Measurements from ENCODE around the gene UPF2. TPM values are rescaled to one million over a fixed set of nuclear protein-coding genes. Genes with fewer than 3 reads are reported as not detected.

The UPF2 gene
- polyA plus RNA-seq, 6 donors from 2014 or later = 5.0 to 24.1 (median 15.9) TPM

DNA sequence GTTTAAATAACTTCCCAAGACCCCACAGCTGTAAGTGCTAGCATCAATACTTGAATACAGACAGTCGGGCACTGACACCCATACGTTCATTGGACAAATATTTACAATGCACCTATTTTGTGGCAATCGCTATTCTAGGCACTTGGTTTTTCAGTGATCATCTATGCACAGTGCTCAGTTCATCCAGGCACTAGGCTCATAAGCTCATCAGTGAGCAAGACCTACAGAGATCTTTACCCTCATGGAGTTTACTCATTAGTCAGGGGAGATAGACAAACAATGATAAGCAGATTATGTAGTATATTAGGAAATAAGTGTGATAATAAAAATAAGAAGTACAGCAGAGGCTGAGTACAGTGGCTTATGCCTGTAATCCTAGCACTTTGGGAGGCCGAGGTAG lies 18.5 kb upstream of the UPF2 start:
- peak overlapping the region in 1 of 6 donors; percentile 75 for H3K27ac Mint-ChIP-seq
- H3K4me1 Mint-ChIP-seq = no peaks in the 10 kb centered on the region
- no peak for ATAC-seq (ENCODE audit: low read depth in 2 of 2)
- H3K4me3 Mint-ChIP-seq = no peak overlapping the region
- no peak for DNase-seq
- H3K36me3 Mint-ChIP-seq = no peaks in the 10 kb centered on the region
- H3K9me3 Mint-ChIP-seq = no peaks in the 10 kb centered on the region
- no peaks in the 10 kb centered on the region for H3K27me3 Mint-ChIP-seq

DNA sequence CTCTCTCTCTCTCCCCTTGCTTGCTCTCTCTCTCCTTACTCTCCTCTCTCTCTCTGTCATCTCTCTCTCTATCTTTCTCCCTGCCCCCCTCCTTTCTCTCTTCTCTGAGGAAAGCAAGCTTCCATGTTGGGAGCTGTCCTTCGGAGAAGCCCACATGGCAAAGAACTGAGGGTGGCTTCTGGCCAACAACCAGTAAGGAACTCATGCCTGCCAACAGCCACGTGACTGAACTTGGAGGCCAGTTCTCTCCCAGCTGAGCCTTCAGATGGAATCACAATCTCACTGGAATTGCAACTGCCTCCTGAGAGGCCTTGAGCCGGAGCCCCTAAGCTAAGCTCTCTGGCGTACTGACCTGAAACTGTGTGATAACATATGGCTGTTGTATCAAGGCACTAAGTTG lies 14.1 kb upstream of the UPF2 start:
- Mint-ChIP-seq H3K27me3 (no peaks in the 10 kb centered on the region), H3K27ac (peak overlapping the region in 1 of 6 donors; percentile 73), H3K9me3 (peaks cover 0 to 1% (median 0%) of the 10 kb centered on the region in 7 donors), H3K36me3 (no peaks in the 10 kb centered on the region), H3K4me1 (peaks cover 5 to 20% (median 12%) of the 10 kb centered on the region in 3 donors), H3K4me3 (no peak overlapping the region)
- DNase-seq (no peak), ATAC-seq (ENCODE audit: low read depth in 2 of 2) (no peak)

DNA sequence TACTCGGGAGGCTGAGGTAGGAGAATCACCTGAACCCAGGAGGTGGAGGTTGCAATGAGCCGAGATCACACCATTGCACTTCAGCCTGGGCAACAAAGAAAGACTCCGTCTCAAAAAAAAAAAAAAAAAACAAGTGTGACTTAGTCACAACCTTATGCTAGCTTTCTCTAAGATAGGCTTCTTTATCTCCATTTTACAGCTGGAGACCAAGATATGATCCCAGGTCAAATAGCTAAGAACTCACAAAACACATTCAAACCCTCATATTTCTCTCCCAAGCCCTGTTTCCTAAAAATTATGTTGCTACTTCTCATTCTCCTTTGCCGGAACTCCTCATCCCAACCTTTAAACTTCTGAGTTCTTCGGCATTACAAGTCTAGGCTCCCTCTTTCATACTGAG lies 13.1 kb upstream of the UPF2 start:
- H3K27ac Mint-ChIP-seq = peak overlapping the region in 2 of 6 donors; percentile 51 to 58
- H3K27me3 Mint-ChIP-seq = no peaks in the 10 kb centered on the region
- H3K4me1 Mint-ChIP-seq = peaks cover 13 to 31% (median 22%) of the 10 kb centered on the region in 3 donors
- H3K9me3 Mint-ChIP-seq = peaks cover 0 to 1% (median 0%) of the 10 kb centered on the region in 7 donors
- H3K4me3 Mint-ChIP-seq = no peak overlapping the region
- DNase-seq (no peak), ATAC-seq (ENCODE audit: low read depth in 2 of 2) (no peak)
- no peaks in the 10 kb centered on the region for H3K36me3 Mint-ChIP-seq

DNA sequence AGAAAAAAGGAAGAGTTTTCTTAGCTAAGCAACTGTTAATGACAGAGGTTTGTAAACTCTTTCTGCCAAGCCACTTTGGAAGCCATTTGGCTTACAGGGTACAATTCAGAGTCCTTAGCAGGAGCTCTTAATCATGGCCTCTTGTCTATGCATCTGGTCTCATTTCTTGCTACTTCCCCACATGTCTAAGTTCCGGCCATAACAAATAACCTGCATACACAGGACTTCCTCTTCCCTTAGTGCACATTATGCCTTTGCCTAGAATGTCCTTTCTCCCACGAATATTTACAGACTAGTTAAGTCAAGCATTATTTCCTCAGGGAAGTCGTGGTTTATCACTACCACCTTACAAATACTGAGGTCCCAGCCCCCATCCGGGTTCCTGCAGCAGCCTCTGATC lies 8.6 kb upstream of the UPF2 start:
- H3K4me3 Mint-ChIP-seq = peak overlapping the region in 4 of 8 donors; percentile 1 to 75 (median 31)
- no peaks in the 10 kb centered on the region for H3K27me3 Mint-ChIP-seq
- DNase-seq (peak; percentile 17), ATAC-seq (ENCODE audit: low read depth in 2 of 2) (peak; percentile 66 to 72)
- peak overlapping the region in 5 of 6 donors; percentile 17 to 80 (median 62) for H3K27ac Mint-ChIP-seq
- H3K36me3 Mint-ChIP-seq = no peaks in the 10 kb centered on the region
- peaks cover 0 to 2% (median 0%) of the 10 kb centered on the region in 7 donors for H3K9me3 Mint-ChIP-seq
- peaks cover 25 to 37% (median 31%) of the 10 kb centered on the region in 3 donors for H3K4me1 Mint-ChIP-seq

DNA sequence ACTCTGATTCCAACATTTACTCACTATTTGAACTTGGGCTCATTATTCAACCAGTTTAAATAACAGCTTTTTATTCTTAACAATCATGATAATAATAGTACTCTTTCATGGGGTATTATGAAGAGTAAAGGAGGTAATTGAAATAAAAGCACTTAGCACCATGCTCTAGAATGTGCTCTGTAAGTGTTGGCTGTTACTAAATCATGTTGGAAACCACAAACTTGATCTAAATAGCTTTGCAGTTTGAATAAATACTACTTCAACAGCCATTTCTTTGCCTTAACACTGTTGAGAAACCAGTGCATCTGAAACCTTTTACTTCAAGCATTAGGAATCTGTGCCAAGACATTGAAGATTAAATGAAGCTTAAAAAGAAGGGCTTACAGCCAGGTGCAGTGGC lies 7.9 kb upstream of the UPF2 start:
- DNase-seq (no peak), ATAC-seq (ENCODE audit: low read depth in 2 of 2) (no peak)
- Mint-ChIP-seq H3K27ac (peak overlapping the region in 2 of 6 donors; percentile 59 to 62), H3K27me3 (no peaks in the 10 kb centered on the region), H3K4me3 (peak overlapping the region in 1 of 8 donors; percentile 16), H3K9me3 (peaks cover 0 to 2% (median 0%) of the 10 kb centered on the region in 7 donors), H3K4me1 (peaks cover 25 to 37% (median 31%) of the 10 kb centered on the region in 3 donors), H3K36me3 (no peaks in the 10 kb centered on the region)

DNA sequence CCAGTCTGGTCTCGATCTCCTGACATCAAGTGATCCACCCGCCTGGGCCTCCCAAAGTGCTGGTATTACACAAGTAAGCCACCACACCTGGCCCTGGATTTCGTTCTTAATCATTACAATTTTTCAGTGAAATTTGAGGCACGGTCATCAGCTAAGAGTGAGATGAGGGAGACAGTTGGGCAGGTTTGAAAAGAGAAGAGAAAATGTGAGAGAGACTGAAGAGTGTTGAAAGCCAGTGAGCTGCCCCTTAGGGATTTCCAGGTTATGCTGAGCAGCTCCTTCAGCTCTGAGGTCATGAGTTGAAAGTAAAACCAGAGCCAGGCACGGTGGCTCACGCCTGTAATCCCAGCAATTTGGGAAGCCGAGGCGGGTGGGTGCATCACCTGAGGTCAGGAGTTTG lies 5.9 kb upstream of the UPF2 start:
- H3K27me3 Mint-ChIP-seq = no peaks in the 10 kb centered on the region
- H3K4me1 Mint-ChIP-seq = peaks cover 20 to 30% (median 25%) of the 10 kb centered on the region in 3 donors
- peaks cover 0 to 2% (median 0%) of the 10 kb centered on the region in 7 donors for H3K9me3 Mint-ChIP-seq
- DNase-seq = no peak
- no peak for ATAC-seq (ENCODE audit: low read depth in 2 of 2)
- H3K36me3 Mint-ChIP-seq = no peaks in the 10 kb centered on the region
- peak overlapping the region in 2 of 6 donors; percentile 22 to 93 for H3K27ac Mint-ChIP-seq
- no peak overlapping the region for H3K4me3 Mint-ChIP-seq

DNA sequence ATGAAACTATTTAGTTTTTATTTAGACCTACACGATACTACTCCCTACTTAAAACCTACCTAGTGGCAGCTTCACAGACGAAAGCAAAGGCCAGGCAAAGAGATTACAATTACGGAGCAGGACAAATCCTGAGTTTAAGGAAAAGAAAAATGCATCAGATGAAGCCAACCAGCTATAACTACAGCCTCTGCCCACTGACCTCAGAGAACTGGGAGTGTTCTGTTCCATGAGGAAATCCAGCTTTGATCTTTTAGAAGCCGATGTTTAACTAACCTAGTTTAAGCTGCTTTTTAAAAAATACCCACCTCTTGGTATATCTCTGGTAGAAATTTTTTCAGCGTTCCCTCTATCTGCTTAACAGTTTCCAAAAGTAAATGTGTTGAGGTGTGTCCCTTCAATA lies 3.0 kb upstream of the UPF2 start:
- Mint-ChIP-seq H3K36me3 (no peaks in the 10 kb centered on the region), H3K4me1 (peaks cover 28 to 32% (median 29%) of the 10 kb centered on the region in 3 donors)
- ATAC-seq (ENCODE audit: low read depth in 2 of 2) = no peak

DNA sequence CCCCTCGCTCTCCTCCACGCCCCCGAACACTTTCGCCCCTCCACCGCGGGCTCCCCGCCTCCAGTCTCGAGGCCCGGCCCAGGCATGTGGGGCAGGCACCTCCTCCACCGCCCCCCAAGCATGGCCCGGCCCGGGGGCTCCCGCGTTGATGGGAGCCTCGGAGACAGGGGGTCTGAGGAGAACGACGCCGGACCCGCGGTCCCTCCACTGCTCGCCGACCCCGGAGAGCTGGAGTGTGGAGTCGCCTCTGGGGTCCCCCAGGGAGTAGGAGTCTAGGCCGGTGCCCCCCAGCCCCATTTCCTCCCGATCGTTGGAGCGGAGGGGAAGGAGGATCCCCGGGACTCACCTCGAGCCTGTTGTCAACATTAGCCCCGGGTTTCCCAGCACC lies 206 bp downstream of the UPF2 start:
- peaks cover 32 to 44% (median 40%) of the 10 kb centered on the region in 3 donors for H3K4me1 Mint-ChIP-seq
- ATAC-seq (ENCODE audit: low read depth in 2 of 2) = peak; percentile 24
- peak; percentile 51 for DNase-seq

More for the DNA sequence above, 3.0 kb upstream of the UPF2 start:
- H3K9me3 Mint-ChIP-seq = peaks cover 0 to 1% (median 0%) of the 10 kb centered on the region in 7 donors
- H3K4me3 Mint-ChIP-seq = peak overlapping the region in 2 of 8 donors; percentile 1 to 92
- H3K27ac Mint-ChIP-seq = peak overlapping the region in 3 of 6 donors; percentile 10 to 62 (median 31)
- DNase-seq = no peak
- no peaks in the 10 kb centered on the region for H3K27me3 Mint-ChIP-seq

DNA sequence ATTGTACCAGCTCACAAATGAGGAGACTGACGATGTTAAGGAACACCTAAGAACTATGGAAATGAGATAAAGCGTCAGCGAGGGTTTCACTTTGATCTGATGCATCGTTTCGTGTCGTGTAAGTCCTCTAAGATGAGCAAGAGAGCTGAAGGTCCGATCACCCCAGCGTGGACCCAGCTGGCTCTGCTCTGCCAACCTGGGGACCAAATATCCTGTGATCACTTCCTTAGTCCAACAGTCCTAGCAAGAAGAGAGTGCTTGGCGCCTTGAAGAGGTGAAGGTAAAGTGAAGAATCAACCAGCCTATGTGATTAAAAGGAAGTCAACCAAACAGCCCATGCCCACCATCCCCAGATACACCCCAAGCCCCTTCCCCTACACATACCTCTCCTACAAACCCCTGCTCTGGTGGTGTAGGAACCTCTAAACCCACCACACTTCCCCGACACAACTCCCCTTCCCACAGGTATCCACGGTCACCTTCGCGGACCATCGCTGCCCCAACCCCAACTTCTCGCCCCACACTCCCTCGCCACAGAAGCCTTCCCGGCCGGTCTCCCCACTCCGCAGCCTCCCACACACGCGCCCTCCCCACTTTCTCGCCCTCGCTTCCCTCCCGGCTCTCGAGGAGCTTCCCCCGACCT lies 722 bp downstream of the UPF2 start:
- Mint-ChIP-seq H3K4me3 (peak overlapping the region; percentile 92 to 99 (median 97)), H3K36me3 (no peaks in the 10 kb centered on the region), H3K9me3 (no peaks in the 10 kb centered on the region), H3K4me1 (peaks cover 31 to 44% (median 40%) of the 10 kb centered on the region in 3 donors), H3K27me3 (no peaks in the 10 kb centered on the region), H3K27ac (peak overlapping the region; percentile 97 to 100 (median 99))
- peak in 1 of 2 donors; percentile 7 for ATAC-seq (ENCODE audit: low read depth in 2 of 2)
- DNase-seq = peak; percentile 18

More for the DNA sequence above, 206 bp downstream of the UPF2 start:
- H3K9me3 Mint-ChIP-seq = no peaks in the 10 kb centered on the region
- H3K36me3 Mint-ChIP-seq = no peaks in the 10 kb centered on the region
- no peaks in the 10 kb centered on the region for H3K27me3 Mint-ChIP-seq
- H3K4me3 Mint-ChIP-seq = peak overlapping the region; percentile 92 to 99 (median 97)
- peak overlapping the region; percentile 97 to 100 (median 99) for H3K27ac Mint-ChIP-seq

DNA sequence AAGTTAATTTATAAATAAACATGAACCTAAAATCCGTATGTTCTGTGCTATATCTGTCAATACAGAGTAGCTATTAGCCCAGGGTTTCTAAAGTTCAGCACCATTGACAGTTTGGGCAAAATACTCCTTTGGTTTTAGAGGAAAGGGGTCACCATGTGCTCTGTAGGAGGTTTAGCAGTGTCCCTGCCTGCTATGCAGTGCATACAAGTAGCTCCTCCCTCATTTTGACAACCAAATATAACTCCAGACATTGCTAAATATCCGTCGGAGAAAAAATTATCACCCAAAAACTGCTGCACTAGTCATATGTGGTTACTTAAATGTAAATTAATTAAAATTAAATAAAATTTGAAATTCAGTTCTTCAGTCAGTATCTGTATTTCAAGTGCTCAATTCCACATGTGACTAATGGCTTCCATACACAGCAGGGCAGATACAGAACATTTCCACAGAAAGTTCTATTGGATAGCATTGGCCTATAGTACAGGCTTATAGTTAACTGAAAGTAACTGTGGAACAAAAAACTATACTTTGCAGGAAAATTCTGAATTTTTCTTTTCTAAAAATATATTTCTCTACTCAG lies 6.4 kb downstream of the UPF2 start:
- DNase-seq (no peak), ATAC-seq (ENCODE audit: low read depth in 2 of 2) (no peak)
- H3K27me3 Mint-ChIP-seq = no peaks in the 10 kb centered on the region
- peaks cover 9 to 10% of the 10 kb centered on the region in 2 donors for H3K36me3 Mint-ChIP-seq
- H3K4me1 Mint-ChIP-seq = peaks cover 17 to 40% (median 28%) of the 10 kb centered on the region in 3 donors
- H3K27ac Mint-ChIP-seq = no peak overlapping the region
- H3K4me3 Mint-ChIP-seq = no peak overlapping the region
- H3K9me3 Mint-ChIP-seq = no peaks in the 10 kb centered on the region

DNA sequence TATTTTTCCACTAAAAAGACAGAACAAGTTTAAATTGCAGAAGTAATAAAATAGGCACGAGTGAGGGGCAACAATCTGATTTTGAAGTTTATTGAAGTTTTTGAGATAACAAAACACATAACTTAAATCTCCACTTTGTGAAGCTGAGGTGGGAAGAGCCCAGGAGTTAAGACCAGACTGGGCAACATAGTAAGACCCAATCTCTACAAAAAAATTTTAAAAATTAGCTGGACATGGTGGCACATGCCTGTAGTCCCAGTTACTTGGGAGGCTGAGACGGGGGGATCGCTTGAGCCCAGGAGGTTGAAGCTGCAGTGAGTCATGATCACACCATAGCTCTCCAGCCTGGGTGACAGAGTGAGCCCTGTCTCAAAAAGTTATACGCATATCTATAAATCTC lies 11.2 kb downstream of the UPF2 start:
- Mint-ChIP-seq H3K36me3 (peaks cover 14 to 26% of the 10 kb centered on the region in 2 donors), H3K4me1 (peaks cover 17 to 20% (median 18%) of the 10 kb centered on the region in 3 donors), H3K27me3 (no peaks in the 10 kb centered on the region), H3K27ac (peak overlapping the region in 1 of 6 donors; percentile 47), H3K4me3 (no peak overlapping the region), H3K9me3 (no peaks in the 10 kb centered on the region)
- DNase-seq (no peak), ATAC-seq (ENCODE audit: low read depth in 2 of 2) (no peak)

DNA sequence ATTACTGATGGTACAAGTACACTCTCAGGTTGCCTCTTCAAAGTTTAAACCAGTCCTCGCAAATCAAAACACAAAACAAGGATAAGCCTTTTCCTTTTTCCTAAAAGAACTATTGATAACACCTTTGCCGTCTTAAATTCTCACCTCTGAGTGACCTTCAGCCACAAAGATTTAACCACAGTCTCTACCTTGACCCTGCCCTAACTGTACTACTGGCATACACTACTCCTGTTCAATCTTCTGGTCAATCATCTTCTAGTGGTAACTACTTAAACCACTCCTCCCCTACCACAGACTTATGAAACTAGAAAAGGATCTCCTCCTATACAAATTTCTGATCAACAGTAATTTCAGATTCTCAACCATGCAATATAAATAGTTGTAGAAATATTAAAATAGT lies 15.1 kb downstream of the UPF2 start:
- H3K36me3 Mint-ChIP-seq = peaks cover 7 to 16% of the 10 kb centered on the region in 2 donors
- H3K4me3 Mint-ChIP-seq = no peak overlapping the region
- peak overlapping the region in 5 of 6 donors; percentile 7 to 94 (median 14) for H3K27ac Mint-ChIP-seq
- H3K27me3 Mint-ChIP-seq = no peaks in the 10 kb centered on the region
- no peak for ATAC-seq (ENCODE audit: low read depth in 2 of 2)
- peaks cover 14 to 26% (median 20%) of the 10 kb centered on the region in 3 donors for H3K4me1 Mint-ChIP-seq
- DNase-seq = no peak
- no peaks in the 10 kb centered on the region for H3K9me3 Mint-ChIP-seq

DNA sequence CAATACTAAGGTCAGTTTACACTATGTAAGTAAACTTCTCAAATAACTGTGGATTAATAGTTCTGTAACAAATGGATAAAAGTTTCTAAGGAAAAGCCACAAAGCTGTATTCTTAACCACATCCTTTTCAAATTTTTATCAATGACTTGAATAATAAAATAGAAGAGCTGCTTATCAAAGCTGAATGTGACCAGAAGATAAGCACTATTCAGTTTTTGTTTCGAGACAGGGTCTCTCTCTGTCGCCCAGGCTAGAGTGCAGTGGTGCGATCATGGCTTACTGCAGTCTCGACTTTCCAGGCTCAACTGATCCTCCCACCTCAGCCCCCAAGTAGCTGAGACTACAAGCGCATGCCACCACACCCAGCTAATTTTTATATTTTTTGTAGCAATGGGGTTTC lies 17.0 kb downstream of the UPF2 start:
- peaks cover 4 to 16% of the 10 kb centered on the region in 2 donors for H3K36me3 Mint-ChIP-seq
- H3K27ac Mint-ChIP-seq = peak overlapping the region in 2 of 6 donors; percentile 15 to 32
- H3K4me3 Mint-ChIP-seq = no peak overlapping the region
- H3K27me3 Mint-ChIP-seq = no peaks in the 10 kb centered on the region
- peaks cover 21 to 39% (median 38%) of the 10 kb centered on the region in 3 donors for H3K4me1 Mint-ChIP-seq
- H3K9me3 Mint-ChIP-seq = no peaks in the 10 kb centered on the region
- DNase-seq (no peak), ATAC-seq (ENCODE audit: low read depth in 2 of 2) (no peak)
